ACHN (cell line): ENCODE results near the gene EOLA1.
"Not testable (repeated sequence)": the region's sequence is repeated elsewhere in the genome, so short reads cannot be mapped to it uniquely, and the experiment has no call there.

ENCODE experiments used
- DNase-seq: peaks from one replicate; pipeline ENCODE4 v3.0.0-alpha.2; 2015
- in situ Hi-C: cut with HindIII; loops from 2 replicates; pipeline ENCODE4 v1.10.0; 2017; ENCODE audit warnings: low sequenced_read_pairs, low pct_ligation_motif_present, low pct_unique_long_range_greater_than_20kb

EOLA1 gene

GRCh38 chrX:149511081-149511480 lies 29.7 kb upstream of the EOLA1 start:
- DNase-seq: no peak
- in situ Hi-C loops: no loop called here

- in situ Hi-C loops: no loop called here
Observed at GRCh38 chrX:149512225-149512885, 28.5 kb upstream of the EOLA1 start.

GRCh38 chrX:149513825-149514428 lies 26.9 kb upstream of the EOLA1 start:
- in situ Hi-C loops: no loop called here
- no peak for DNase-seq

More at GRCh38 chrX:149512225-149512885, 28.5 kb upstream of the EOLA1 start:
- peak; percentile 41 for DNase-seq

GRCh38 chrX:149515954-149516602 lies 24.7 kb upstream of the EOLA1 start:
- in situ Hi-C loops: no loop called here
- DNase-seq: no peak

GRCh38 chrX:149516604-149517003 lies 24.2 kb upstream of the EOLA1 start:
- in situ Hi-C loops: no loop called here
- no peak for DNase-seq

GRCh38 chrX:149517308-149517707 lies 23.5 kb upstream of the EOLA1 start:
- in situ Hi-C loops: no loop called here
- no peak for DNase-seq

GRCh38 chrX:149518236-149518635 lies 22.6 kb upstream of the EOLA1 start:
- DNase-seq: no peak
- in situ Hi-C loops: no loop called here

- DNase-seq, in situ Hi-C loops: not testable (repeated sequence)
Observed at GRCh38 chrX:149520636-149521277, 20.1 kb upstream of the EOLA1 start.

- in situ Hi-C loops: no loop called here
- DNase-seq: no peak
Observed at GRCh38 chrX:149521438-149521837, 19.4 kb upstream of the EOLA1 start.

- in situ Hi-C loops: no loop called here
- no peak for DNase-seq
Observed at GRCh38 chrX:149522916-149523315, 17.9 kb upstream of the EOLA1 start.

GRCh38 chrX:149525389-149525788 lies 15.4 kb upstream of the EOLA1 start:
- DNase-seq, in situ Hi-C loops: not testable (repeated sequence)

GRCh38 chrX:149525903-149526302 lies 14.9 kb upstream of the EOLA1 start:
- DNase-seq, in situ Hi-C loops: not testable (repeated sequence)

GRCh38 chrX:149526318-149527033 lies 14.3 kb upstream of the EOLA1 start:
- in situ Hi-C loops, DNase-seq: not testable (repeated sequence)

- DNase-seq: peak; percentile 37
- in situ Hi-C loops: no loop called here
Observed at GRCh38 chrX:149527705-149528104, 13.1 kb upstream of the EOLA1 start.

- DNase-seq: no peak
- in situ Hi-C loops: no loop called here
Observed at GRCh38 chrX:149528381-149528780, 12.4 kb upstream of the EOLA1 start.

GRCh38 chrX:149531599-149531998 lies 9.2 kb upstream of the EOLA1 start:
- DNase-seq: no peak
- in situ Hi-C loops: no loop called here

- in situ Hi-C loops, DNase-seq: not testable (repeated sequence)
Observed at GRCh38 chrX:149532868-149533267, 7.9 kb upstream of the EOLA1 start.

- in situ Hi-C loops, DNase-seq: not testable (repeated sequence)
Observed at GRCh38 chrX:149533999-149534398, 6.8 kb upstream of the EOLA1 start.
